ENCODE measurements around the gene TMX1. TPM values are rescaled to one million over a fixed set of nuclear protein-coding genes. Genes with fewer than 3 reads are reported as not detected.

Gene TMX1
- total and polyA plus RNA-seq, 10 of the 15 experiments (the other 5 are each of a cell fraction or from before 2014, with no cell fraction given) = 29.1 to 152 (median 52.0) TPM

DNA sequence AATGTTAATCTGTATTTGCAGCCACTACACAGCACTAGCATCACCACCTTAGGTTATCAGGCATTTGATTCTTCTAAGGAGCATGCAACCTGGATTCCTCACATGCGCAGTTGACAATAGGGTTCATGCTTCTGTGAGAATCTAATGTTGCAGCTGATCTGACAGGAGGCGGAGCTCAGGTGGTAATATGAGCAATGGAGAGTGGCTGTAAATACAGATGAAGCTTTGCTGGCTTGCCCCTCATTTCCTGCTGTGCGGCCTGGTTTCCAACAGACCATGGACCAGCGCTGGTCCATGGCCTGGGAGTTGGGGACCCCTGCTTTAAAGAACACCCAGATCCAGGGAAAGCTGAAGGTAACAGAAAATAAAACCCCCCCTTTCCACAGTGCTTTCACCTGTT lies 51.0 kb downstream of the TMX1 start:
- Histone ChIP-seq H2AFZ (ENCODE audit: control insufficient read depth, low read depth, low read length) (no peak overlapping the region), H3K4me1 (ENCODE audit: control insufficient read depth, insufficient read depth, low read length) (peaks cover 5% of the 10 kb centered on the region; the same call in 1 of the 2 replicates), H3K9me3 (replicated peaks; ENCODE audit: control insufficient read depth, insufficient read depth, low read length) (no peaks in the 10 kb centered on the region), H3K9ac (ENCODE audit: control insufficient read depth, insufficient read depth, low read length) (no peak overlapping the region), H4K20me1 (ENCODE audit: control insufficient read depth, insufficient read depth) (no peaks in the 10 kb centered on the region), H3K4me2 (ENCODE audit: control insufficient read depth, insufficient read depth) (no peak overlapping the region), H3K27ac (ENCODE audit: control insufficient read depth, insufficient read depth) (no peak overlapping the region), H3K36me3 (ENCODE audit: control insufficient read depth in 2 of 2, insufficient read depth in 2 of 2, low read length in 1 of 2) (no peaks in the 10 kb centered on the region), H3K27me3 (replicated peaks in 1 of 2; ENCODE audit: control insufficient read depth in 2 of 2, insufficient read depth in 2 of 2, low read length in 1 of 2) (no peaks in the 10 kb centered on the region), H3K4me3 (no peak overlapping the region), H3K79me2 (ENCODE audit: control insufficient read depth, insufficient read depth, low read length) (no peaks in the 10 kb centered on the region)
- FAIRE-seq (no peak), ATAC-seq (no peak), DNase-seq (ENCODE audit: low read depth, low spot score) (no peak)
- SMC1A ChIA-PET (ENCODE audit: uncharacterized antibody, unreplicated experiment) = no interaction called here
- no peak for TF ChIP-seq HDAC6 (IDR thresholded peaks at IDR 0.05; ENCODE audit: unreplicated experiment)
- no peak for TF ChIP-seq ASH2L (IDR thresholded peaks at IDR 0.05; ENCODE audit: borderline replicate concordance, low read depth)
- TF ChIP-seq SMC3 (IDR thresholded peaks at IDR 0.05; ENCODE audit: borderline replicate concordance, low read length) = no peak
- TF ChIP-seq DPF2 (IDR thresholded peaks at IDR 0.05) = no peak
- no peak for TF ChIP-seq MYB (IDR thresholded peaks at IDR 0.05; ENCODE audit: borderline replicate concordance, low read depth, low read length)
- TF ChIP-seq PAX5 (IDR thresholded peaks at IDR 0.05; ENCODE audit: borderline replicate concordance, low read depth, low read length) = no peak
- TF ChIP-seq, protein P1, sequence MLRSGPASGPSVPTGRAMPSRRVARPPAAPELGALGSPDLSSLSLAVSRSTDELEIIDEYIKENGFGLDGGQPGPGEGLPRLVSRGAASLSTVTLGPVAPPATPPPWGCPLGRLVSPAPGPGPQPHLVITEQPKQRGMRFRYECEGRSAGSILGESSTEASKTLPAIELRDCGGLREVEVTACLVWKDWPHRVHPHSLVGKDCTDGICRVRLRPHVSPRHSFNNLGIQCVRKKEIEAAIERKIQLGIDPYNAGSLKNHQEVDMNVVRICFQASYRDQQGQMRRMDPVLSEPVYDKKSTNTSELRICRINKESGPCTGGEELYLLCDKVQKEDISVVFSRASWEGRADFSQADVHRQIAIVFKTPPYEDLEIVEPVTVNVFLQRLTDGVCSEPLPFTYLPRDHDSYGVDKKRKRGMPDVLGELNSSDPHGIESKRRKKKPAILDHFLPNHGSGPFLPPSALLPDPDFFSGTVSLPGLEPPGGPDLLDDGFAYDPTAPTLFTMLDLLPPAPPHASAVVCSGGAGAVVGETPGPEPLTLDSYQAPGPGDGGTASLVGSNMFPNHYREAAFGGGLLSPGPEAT (IDR thresholded peaks at IDR 0.05; ENCODE audit: low read depth) = no peak
- TF ChIP-seq BMI1 (IDR thresholded peaks at IDR 0.05; ENCODE audit: borderline replicate concordance) = no peak
- TF ChIP-seq NR2C1 (IDR thresholded peaks at IDR 0.05) = no peak
- no peak for TF ChIP-seq ZNF217 (IDR thresholded peaks at IDR 0.05)
- TF ChIP-seq YY1 (IDR thresholded peaks at IDR 0.05; ENCODE audit: low read depth, low read length) = no peak
- no peak for TF ChIP-seq POU2F2 (IDR thresholded peaks at IDR 0.05; ENCODE audit: borderline replicate concordance, low read depth, low read length)
- no peak for TF ChIP-seq RCOR1 (conservative IDR thresholded peaks at IDR 0.05; ENCODE audit: low read depth, low read length)
- TF ChIP-seq RB1 (IDR thresholded peaks at IDR 0.05; ENCODE audit: borderline replicate concordance) = no peak
- no peak for TF ChIP-seq NFYB (IDR thresholded peaks at IDR 0.05; ENCODE audit: insufficient read depth, low read depth, low read length)
- TF ChIP-seq MTA2 (IDR thresholded peaks at IDR 0.05; ENCODE audit: low read depth) = no peak
- no peak for TF ChIP-seq PML (IDR thresholded peaks at IDR 0.05; ENCODE audit: low read length)
- no peak for TF ChIP-seq POLR2A (IDR thresholded peaks at IDR 0.05; ENCODE audit: low read depth, low read length)
- RAD21 ChIA-PET (ENCODE audit: unreplicated experiment) = no interaction called here
- intact Hi-C loops (cut with micrococcal nuclease; ENCODE audit: unreplicated experiment) = no loop called here
- BruUV-seq (replicated peaks) = no TSS peak
- POLR2A ChIA-PET = no interaction called here
- CTCF ChIA-PET = no interaction called here
- in situ Hi-C loops (cut with MboI) = no loop called here
- WGBS (ENCODE audit: insufficient coverage, insufficient replicate concordance, low lambda C conversion rate, missing lambda C conversion rate) = 95% methylated on average over 4 of the region's 4 CpGs
